PFSK-1 (cell line): ENCODE results near the gene CC2D1A.

Experiments used
- FOXP2 ChIP-seq: optimal IDR thresholded peaks from 2 replicates; pipeline ENCODE3; 2011; ENCODE audit warnings: borderline replicate concordance, control low read depth, inconsistent platforms; ENCODE audit not compliant: insufficient read depth; ENCODE audit errors: extremely low read length, extremely low read depth
- POLR2AphosphoS5 ChIP-seq: IDR thresholded peaks from 2 replicates; pipeline ENCODE4 v1.6.1; 2012; ENCODE audit warnings: low read depth, mild to moderate bottlenecking, control low read depth, low read length, moderate library complexity
- REST ChIP-seq, 2 experiments: IDR thresholded peaks; 2 replicates each; pipeline versions ENCODE4 v1.6.1 to v1.8.0; 2011 to 2012; ENCODE audit warnings: low read depth in 2 of 2, low read length in 2 of 2, control low read depth in 1 of 2, inconsistent platforms in 1 of 2, mild to moderate bottlenecking in 1 of 2, moderate library complexity in 1 of 2; ENCODE audit not compliant: insufficient read depth in 1 of 2
- SIN3A ChIP-seq: IDR thresholded peaks from 2 replicates; pipeline ENCODE4 v1.6.1; 2012; ENCODE audit warnings: mild to moderate bottlenecking, low read length, moderate library complexity, borderline replicate concordance; ENCODE audit not compliant: insufficient read depth
- TAF1 ChIP-seq: IDR thresholded peaks from 2 replicates; pipeline ENCODE4 v1.6.1; 2012; ENCODE audit warnings: low read length, control low read depth, borderline replicate concordance; ENCODE audit not compliant: insufficient read depth

- TF ChIP-seq TAF1 (no peak), REST (IDR thresholded peaks at IDR 0.05; ENCODE audit: insufficient read depth in 1 of 2, low read depth in 2 of 2, low read length in 2 of 2) (no peak), POLR2AphosphoS5 (no peak), SIN3A (no peak), FOXP2 (no peak)
These were observed 74.3 kb downstream of the CC2D1A start for GRCh38 chr19:13980340-13980739.
